Fibroblast of skin of abdomen (primary cell): ENCODE data around the gene PRKN.
A peak's percentile ranks its signal among the peaks of the same experiment; 100 is the strongest.

ENCODE experiments used
- DNase-seq: peaks from one replicate; pipeline ENCODE4 v3.0.0-alpha.2; 2013

PRKN gene

GRCh38 chr6:161429921-161430490 lies 1297.6 kb downstream of the PRKN start:
- DNase-seq, result no peak

- no peak for DNase-seq
Observed at GRCh38 chr6:161424421-161424820, 1303.1 kb downstream of the PRKN start.

GRCh38 chr6:161422710-161423680 lies 1304.6 kb downstream of the PRKN start:
- DNase-seq, result peak; percentile 40

- peak; percentile 87 for DNase-seq
Observed at GRCh38 chr6:161418463-161418945, 1309.1 kb downstream of the PRKN start.

GRCh38 chr6:161417717-161418462 lies 1309.7 kb downstream of the PRKN start:
- peak; percentile 98 for DNase-seq

GRCh38 chr6:161415302-161415855 lies 1312.2 kb downstream of the PRKN start:
- no peak for DNase-seq

GRCh38 chr6:161414707-161415106 lies 1312.9 kb downstream of the PRKN start:
- DNase-seq, result no peak

- no peak for DNase-seq
Observed at GRCh38 chr6:161414180-161414579, 1313.4 kb downstream of the PRKN start.

- no peak for DNase-seq
Observed at GRCh38 chr6:161413355-161413771, 1314.2 kb downstream of the PRKN start.

GRCh38 chr6:161412795-161413194 lies 1314.8 kb downstream of the PRKN start:
- DNase-seq, result no peak

GRCh38 chr6:161411265-161411944 lies 1316.2 kb downstream of the PRKN start:
- DNase-seq, result peak; percentile 63

GRCh38 chr6:161410736-161411135 lies 1316.8 kb downstream of the PRKN start:
- DNase-seq, result no peak

- DNase-seq, result no peak
Observed at GRCh38 chr6:161410076-161410475, 1317.5 kb downstream of the PRKN start.

GRCh38 chr6:161409353-161409752 lies 1318.2 kb downstream of the PRKN start:
- DNase-seq, result no peak

- DNase-seq, result no peak
Observed at GRCh38 chr6:161408041-161408440, 1319.5 kb downstream of the PRKN start.

- DNase-seq, result peak; percentile 79
Observed at GRCh38 chr6:161407581-161407980, 1320.0 kb downstream of the PRKN start.

GRCh38 chr6:161407115-161407514 lies 1320.5 kb downstream of the PRKN start:
- DNase-seq, result no peak

- DNase-seq, result peak; percentile 98
Observed at GRCh38 chr6:161406646-161407045, 1320.9 kb downstream of the PRKN start.

GRCh38 chr6:161405418-161405817 lies 1322.1 kb downstream of the PRKN start:
- DNase-seq, result no peak

- no peak for DNase-seq
Observed at GRCh38 chr6:161403717-161404116, 1323.8 kb downstream of the PRKN start.

- DNase-seq, result no peak
Observed at GRCh38 chr6:161401587-161402309, 1325.8 kb downstream of the PRKN start.
